Left cardiac atrium (tissue), 4 donors: ENCODE measurements around the gene ARID4B. TPM values are rescaled to one million over a fixed set of nuclear protein-coding genes. Genes with fewer than 3 reads are reported as not detected.
"Not testable (repeated sequence)": the region's sequence is repeated elsewhere in the genome, so short reads cannot be mapped to it uniquely, and the experiment has no call there.

Experiments used
- ATAC-seq, 2 donors: fragments of 200-7000 bp; cut with Tn5 transposase; one replicate each; pipeline ENCODE4 v1.9.1; 2020; ENCODE audit warnings: mild to moderate bottlenecking in 2 of 2, moderate library complexity in 2 of 2
- DNase-seq: peaks from one replicate; pipeline ENCODE4 v3.0.0-alpha.2; 2020
- intact Hi-C, 2 donors: fragments of 100-400 bp; cut with DNase I; formaldehyde crosslinking; loops; one replicate each; pipeline versions ENCODE4 v1.14.1 to v1.15.1; 2022 to 2023
- total RNA-seq, 2 donors: library from RNA; stranded (reverse); fragmentation: NEBNext Ultra II Directional; extraction: Animal tissue kit (Norgen Biotek cat#: 25700); gene quantifications; one replicate each; pipeline ENCODE4 v1.2.1, GENCODE V29; 2021
- donor health status: DM: no; HTN: yes; CAD: no.
- donor health status: DM: no; HTN: yes; CAD: no; lungs with severe emphysema.
- donor health status: DM: yes; HTN: yes; CAD: no.
- donor health status: Dilated cardiomyopathy.

The ARID4B gene
- total RNA-seq, 2 donors from 2014 or later: 17.6 to 19.3 TPM

DNA sequence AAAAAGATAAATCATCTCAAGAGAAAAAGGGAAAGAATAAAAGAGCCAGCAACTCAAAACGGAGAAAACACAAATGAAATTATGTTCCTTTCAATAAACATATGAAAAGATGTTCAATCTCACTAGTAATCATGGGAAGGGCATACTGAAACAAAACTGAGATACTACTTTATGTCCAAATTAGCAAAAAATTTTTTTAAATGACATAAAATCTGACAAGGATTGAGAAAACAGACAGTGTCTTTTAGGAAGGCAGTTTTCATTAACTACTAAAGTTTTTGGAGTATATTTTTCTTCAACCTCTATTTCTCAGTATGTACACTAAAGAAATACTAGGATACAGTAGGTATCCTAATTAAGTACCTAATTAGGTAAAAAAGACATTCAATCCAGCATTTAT, 73.3 kb downstream of the ARID4B start:
- intact Hi-C loops: loop anchor here (5.0 kb wide), 2 partner anchors 73 to 163 kb away; partner anchors contain the start of genes ARID4B (in 1 of the 2) and GGPS1 (in 1 of the 2)
- ATAC-seq (no peak), DNase-seq (no peak)

DNA sequence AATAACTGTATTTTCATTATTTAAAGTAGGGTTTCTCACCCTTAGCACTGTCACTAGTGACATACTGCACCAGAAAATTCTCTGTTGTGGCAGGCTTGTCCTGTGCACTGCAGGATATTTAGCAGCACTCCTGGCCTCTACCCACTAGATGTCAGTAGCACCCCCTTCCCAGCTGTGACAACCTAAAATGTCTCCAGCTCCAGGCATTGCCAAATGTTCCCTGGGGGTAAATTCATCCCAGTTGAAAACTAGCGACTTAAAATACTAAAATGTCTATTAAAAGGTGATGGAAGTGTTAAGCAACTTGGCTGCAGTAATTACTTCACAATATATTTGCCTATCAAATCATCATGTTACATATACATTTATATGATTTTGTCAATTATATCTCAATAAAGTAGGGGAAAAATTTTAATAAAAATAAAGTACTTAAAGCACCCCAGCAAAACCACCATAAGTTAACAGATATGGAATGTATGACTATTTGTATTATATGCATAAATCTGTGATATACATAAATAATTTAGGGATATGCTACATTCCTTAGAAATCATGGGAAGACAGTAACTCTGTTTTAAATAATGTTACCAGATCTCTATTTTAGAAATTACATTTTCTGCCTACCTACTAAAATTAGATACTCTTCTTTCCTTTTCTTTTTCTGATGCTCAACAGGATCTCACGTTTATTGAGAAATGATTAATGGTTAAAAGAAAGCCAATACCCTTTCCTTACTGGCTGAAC, 74.6 kb downstream of the ARID4B start:
- ATAC-seq: peak; percentile 90 to 93
- peak; percentile 51 for DNase-seq
- intact Hi-C loops: loop anchor here (2.0 to 5.0 kb wide), 3 partner anchors 74 to 164 kb away; partner anchors contain the start of genes ARID4B (in 1 of the 2) and GGPS1 (in 1 of the 2)

DNA sequence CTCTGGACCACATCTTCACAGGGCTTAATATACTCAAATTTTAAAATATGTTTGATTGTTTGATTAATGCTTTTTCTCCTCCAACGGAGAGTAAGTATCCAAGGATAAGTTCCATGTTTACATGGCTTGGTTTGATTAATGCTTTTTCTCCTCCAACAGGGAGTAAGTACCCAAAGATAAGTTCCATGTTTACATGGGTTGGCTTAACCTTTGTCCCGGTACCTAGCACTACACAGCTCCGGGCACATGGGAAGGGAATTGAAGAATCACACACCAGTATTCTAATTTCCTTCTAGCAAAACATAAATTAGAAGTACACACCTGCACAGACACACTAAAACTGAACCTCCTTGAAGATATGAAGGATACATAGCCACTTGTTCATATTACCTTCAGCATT, 77.5 kb downstream of the ARID4B start:
- intact Hi-C loops: loop anchor here (5.0 kb wide), 2 partner anchors 77 to 167 kb away; partner anchors contain the start of genes ARID4B (in 1 of the 2) and GGPS1 (in 1 of the 2)
- ATAC-seq (no peak), DNase-seq (no peak)

DNA sequence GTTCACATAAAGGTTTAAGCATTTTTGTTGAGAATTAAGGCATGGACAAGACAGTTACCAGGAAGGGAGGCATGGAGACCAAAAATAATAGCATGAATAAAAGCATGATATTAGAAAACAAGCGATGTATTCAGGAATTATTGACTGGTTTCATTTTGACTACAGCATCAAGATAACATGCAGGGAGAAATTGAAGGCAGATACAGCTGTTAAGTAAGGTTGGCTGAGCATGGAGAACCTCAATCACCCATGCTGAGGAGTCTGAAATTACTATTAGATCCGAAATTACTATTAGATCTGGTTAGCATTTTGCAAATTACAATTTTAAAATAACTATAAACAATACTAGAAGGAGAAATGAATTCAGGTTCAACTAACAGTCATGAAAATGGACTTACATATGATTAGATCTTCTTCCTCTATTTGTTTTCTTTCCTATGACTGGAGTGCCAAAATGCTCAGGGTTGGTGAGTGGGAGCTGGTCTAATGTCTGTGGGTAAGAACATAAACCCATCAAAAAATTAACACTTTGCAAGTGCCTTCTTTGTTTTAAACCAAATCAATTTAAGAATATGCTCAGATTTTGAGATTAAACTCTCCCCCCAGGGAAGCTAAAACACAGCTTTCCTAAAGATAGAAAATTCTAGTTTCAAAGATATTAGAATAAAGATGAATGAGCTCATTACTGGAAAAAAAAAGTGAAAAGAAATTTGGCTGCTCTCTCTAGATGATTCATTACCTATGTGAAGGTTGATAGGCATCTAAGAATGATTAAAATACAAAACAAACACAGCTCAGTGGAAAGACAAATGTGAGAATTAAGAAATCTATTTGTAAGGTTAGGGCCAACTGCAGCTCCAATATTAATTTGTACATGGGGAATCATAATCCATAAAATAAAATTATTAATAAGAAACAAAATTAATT, 81.7 kb downstream of the ARID4B start:
- DNase-seq: no peak
- ATAC-seq: peak in 1 of 2 donors; percentile 56
- intact Hi-C loops: no loop called here

DNA sequence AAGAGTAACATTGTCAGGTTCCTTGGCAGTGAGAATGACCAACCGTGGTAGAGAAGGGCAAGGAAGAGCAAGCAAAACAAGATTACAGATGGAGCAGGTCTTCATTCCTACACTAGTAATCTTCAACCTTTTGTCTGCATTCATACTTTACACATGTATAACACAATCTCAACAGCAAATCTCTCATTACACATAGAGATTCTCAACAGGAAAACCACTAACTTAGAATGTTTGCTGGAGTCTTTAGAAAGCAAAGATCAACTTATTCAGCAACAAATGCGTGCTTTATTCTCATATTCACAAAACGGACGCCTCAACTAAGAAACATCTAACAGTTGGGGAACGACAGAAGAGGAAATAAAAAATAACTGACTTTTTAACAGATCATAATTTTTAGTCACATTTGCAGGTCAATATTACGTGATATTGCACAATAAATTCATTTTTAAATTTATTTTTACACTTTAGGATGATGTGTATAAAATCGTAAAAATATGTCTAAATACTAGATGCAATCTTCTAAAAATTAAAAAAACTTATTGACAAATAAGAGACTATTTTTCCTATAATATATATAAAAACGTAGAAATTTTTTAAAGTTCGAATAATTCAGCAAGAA, 82.9 kb downstream of the ARID4B start:
- no peak for ATAC-seq
- DNase-seq: no peak
- intact Hi-C loops: no loop called here

DNA sequence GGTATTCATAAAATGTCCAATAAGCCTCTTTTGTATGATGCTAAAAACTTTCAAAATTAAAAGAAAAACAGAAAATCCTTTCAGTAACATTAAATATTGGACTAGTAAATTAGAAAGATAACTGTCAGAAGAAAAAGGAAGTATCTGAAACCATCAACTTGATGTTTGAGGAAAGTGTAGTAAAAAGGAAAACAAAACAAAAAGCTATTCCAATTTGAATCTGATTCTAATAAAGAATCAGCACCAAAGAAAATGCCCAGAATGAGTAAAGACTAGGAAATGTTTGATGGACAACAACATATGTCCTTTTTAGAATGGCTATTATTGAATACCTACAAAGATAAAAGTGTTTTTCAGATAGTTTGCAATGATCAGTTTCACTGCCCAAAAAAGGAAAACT, 87.0 kb downstream of the ARID4B start:
- DNase-seq (no peak), ATAC-seq (no peak)
- intact Hi-C loops: no loop called here

DNA sequence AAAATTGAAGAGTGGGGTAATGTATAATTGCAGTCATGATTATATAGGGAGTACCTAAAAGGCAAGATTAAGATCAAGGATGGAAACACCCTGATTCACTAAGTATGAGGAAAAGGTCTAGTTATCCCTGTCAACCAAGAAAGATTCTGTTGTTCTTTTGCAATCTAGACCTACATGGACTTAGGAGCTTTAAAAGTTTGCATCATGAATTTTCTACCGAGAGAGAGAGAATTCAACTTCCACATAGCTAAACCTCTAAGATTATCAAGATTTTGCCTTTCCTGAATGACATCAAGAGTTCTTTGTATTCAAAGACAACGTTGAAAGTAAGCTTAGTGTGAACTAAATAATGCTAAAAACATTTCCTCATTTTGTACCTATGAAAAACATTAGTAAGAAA, 88.1 kb downstream of the ARID4B start:
- intact Hi-C loops: no loop called here
- no peak for ATAC-seq
- no peak for DNase-seq

DNA sequence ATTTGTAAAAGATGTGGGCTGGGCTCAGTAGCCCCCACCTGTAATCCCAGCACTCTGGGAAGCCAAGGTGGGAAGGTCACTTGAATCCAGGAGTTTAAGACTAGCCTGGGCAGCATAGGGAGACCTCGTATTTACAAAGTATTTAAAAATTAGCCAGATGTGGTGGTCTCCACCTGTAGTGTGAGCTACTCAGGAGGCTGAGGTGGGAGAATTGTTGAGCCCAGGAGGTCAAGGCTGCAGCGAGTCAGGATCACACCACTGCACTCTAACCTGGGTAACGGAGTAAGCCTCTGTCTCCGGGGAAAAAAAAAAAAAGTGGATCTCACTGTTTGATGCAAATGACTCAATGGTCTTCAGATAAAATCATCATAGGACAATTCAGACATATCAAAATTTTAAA, 89.4 kb downstream of the ARID4B start:
- no peak for DNase-seq
- ATAC-seq: no peak
- intact Hi-C loops: no loop called here

DNA sequence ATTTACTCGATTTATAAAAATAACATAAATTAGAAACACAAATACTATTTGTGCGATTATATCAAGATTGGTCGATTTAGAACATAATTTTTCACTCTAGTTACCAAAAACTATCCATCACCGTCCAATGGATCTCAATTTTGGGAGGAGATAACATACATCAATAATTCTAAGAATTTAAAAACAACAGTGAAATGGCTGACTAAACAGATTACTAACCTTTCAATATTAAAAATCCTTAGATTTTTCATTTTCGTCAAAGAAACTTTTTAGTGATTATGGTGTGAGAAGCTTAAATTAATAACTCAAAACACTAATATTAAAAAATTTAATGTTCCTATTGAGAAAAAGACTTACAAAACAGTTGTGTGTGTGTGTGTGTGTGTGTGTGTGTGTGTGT, 91.9 kb downstream of the ARID4B start:
- DNase-seq (no peak), ATAC-seq (no peak)
- intact Hi-C loops: no loop called here

DNA sequence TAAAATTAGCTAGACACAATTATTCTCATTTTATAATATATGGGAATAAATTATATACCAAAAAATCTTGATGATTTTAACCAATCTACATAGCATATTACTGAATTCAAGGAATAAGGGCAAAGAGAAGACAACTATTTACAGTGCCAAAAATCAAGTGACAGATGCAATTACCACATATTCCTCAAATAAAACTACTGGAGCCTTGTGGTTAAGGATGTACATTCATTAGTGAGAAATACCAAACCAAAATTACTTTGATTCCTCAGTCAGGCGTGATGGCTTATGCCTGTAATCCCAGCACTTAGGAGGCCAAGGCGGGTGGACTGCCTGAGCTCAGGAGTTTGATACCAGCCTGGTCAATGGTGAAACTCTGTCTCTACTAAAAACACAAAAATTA, 98.1 kb downstream of the ARID4B start:
- intact Hi-C loops: no loop called here
- ATAC-seq (no peak), DNase-seq (no peak)

DNA sequence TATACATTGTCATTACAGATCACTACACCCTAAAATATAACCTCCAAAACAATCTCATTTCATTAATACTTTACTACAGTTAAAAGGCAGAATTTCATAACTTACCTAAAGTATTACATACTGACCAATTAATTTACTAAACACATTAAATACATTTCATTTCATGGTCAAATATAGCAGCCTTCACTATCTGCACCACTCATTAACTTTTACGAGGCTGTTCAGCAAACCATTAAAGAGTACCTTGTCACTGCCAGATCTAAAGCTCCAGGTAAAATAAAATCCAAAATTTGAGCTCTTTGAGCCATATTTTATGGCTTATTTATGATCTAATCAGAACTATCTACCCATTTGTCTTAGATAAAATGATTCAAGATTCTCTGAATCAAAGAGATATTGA, 100.6 kb downstream of the ARID4B start:
- intact Hi-C loops: no loop called here

DNA sequence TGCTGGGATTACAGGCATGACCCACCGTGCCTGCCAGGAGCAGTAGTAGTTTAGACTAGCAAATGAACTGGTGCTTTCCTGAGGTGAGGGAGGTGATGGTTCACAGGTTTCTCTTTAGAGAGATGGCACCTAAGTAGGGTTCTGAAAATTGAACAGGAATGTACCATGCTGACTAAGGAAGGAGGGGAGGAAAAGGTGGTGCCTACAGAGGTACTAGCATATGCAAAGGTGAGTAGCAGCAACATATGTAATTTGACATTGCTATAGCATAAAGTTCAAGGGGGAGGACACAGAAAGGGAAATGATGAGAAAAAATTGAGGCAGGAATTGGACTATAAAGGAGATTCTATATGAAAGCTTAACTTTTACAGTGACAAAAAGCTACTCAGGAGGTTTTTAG, 101.0 kb downstream of the ARID4B start:
- DNase-seq: no peak
- no peak for ATAC-seq

More for the DNA sequence above, 100.6 kb downstream of the ARID4B start:
- DNase-seq (no peak), ATAC-seq (no peak)

DNA sequence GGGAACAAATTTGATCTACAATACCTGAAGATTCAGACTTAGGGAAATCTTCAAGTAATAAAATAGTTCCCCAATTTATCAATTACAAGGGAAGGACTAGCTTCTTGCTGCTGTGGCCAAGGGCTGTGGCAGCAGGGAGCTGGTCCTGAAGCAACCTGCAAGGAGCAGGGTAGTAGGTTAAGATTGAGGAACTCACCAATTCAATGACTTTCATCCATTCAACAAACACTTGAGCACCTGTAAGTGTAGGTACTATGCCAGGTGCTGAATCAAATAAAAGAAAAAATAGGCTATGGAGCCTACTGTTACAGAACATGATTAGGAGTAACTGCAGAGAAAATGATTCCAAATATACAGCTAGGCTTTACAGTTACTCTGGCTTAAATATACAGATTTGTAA, 102.7 kb downstream of the ARID4B start:
- DNase-seq: no peak
- intact Hi-C loops: no loop called here
- no peak for ATAC-seq

More for the DNA sequence above, 101.0 kb downstream of the ARID4B start:
- intact Hi-C loops: no loop called here

DNA sequence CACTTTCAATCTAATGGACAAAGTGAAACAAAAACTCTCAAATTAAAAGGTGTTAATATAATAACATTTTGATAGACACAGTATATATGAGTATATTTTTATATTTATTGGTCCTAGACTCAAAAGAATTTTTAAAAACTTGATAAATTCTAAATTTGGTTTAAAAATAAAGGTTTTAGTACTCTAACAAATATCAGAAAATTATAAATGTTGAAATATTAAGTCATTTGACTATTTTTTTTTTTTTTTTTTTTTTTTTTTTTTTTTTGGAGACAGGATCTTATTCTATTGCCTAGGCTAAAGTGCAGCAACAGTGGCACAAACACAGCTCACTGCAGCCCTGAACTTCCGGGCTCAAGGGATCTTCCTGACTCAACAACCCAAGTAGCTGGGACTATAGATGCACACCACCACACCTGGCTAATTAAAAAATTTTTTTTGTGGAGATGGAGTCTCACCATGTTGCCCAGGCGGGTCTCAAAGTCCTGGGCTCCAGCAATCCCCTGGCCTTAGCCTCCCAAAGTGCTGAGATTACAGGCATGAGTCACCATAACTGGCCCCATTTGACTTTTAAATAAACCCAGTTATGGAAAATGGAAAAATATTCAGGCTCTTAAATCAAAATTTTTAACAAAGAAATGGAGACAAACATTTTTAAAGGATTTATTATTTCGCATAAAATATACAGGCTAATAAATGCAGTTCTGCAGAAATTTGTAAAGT, 106.2 kb downstream of the ARID4B start:
- DNase-seq (no peak), ATAC-seq (no peak)
- intact Hi-C loops: no loop called here

DNA sequence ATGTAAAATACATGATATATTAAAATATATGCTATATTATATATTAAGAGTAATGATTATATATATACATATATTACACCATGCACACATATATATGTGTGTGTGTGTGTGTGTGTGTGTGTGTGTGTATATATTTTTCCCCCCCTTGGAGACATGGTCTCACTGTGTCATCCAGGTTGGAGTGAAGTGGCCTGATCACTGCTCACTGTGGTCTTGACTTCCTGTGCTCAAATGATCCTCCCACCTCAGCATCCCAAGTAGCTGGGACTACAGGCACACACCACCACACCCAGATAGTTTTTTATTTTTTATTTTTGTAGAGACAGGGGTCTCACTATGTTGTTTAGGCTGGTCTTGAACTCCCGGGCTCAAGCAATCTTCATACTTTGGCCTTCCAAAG, 112.5 kb downstream of the ARID4B start:
- DNase-seq (no peak), ATAC-seq (no peak)
- intact Hi-C loops: no loop called here

DNA sequence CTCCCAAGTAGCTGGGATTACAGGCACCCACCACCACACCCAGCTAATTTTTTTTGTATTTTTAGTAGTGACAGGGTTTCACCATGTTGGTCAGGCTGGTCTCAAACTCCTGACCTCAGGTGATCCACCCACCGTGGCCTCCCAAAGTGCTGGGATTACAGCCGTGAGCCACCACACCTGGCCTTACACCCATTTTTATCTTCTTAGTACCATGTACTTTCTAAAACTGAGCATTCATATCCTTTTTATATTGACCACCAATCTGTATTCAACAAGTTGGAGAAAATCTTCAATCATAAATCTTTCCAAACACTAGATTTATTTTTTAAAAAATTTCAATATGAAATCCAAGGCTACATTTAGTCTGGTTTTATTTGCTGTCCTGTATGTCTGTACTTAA, 113.0 kb downstream of the ARID4B start:
- DNase-seq, ATAC-seq, intact Hi-C loops: not testable (repeated sequence)

DNA sequence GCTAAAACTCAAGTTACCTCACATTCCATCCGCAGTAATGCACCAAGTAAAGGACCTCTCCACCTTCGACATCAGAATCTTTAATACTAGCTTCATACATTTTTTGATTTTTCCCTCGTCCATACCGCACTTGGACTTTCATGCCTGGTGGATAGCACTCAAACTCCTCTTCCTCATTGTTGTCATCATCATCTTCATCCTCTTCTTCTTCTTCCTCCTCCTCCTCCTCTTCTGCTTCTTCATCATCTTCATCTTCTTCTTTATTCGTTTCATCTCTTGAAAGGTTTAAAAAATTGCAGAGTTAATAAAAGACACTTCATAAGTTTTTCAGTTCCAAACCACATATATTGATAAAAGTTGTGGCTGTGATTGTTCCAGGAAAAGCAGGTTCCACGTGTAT, 114.2 kb downstream of the ARID4B start:
- DNase-seq (no peak), ATAC-seq (no peak)
- intact Hi-C loops: no loop called here

DNA sequence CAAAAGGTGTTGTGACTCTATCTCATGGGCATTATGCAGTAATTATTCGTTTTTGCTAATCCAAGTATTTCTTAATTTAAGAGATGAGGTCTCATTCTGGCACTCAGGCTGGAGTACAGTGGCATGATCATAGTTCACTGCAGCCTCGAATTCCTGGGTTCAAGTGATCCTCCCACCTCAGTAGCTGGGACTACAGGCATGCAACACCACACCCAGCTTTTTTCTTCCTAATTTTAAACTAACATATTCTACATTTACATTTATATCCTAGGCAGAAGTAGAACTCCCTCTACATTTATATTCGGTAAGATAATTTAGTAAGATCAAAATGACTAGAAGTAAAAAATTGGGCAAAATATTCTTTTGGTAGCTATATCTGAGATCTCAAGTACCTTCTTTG, 116.5 kb downstream of the ARID4B start:
- intact Hi-C loops: no loop called here
- DNase-seq: no peak
- ATAC-seq: no peak

DNA sequence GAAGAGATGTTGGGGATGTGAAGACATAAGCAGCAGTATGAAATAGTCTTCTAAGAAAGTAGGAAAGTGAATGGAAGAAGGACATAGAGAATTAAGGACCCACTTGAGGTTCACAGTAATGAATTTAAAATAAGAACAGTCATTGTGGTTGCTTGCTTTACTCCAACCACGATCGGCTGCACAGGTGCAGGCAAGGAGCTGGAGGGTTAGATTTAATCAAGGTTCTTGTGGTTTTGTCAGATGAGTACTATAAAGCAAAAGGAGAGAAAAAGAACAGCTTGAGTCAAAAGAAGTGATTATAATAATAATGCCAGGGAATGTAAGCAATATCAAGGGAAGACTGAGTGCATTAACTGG, 120.8 kb downstream of the ARID4B start:
- no peak for DNase-seq
- intact Hi-C loops: no loop called here
- ATAC-seq: no peak
